AG04449 (cell line): ENCODE data around the gene CLDN12.

ENCODE experiments used
- CTCF ChIA-PET: fragments of 350-600 bp; formaldehyde crosslinking; extraction: SDS; loops from one replicate; lab custom pipeline; 2021; ENCODE audit warnings: antibody characterized with exemption; lab: Yijun Ruan, JAX
- POLR2A ChIA-PET: fragments of 400-600, 350-600 bp; formaldehyde crosslinking; extraction: SDS; loops from one replicate; lab custom pipeline; 2020; ENCODE audit warnings: antibody characterized with exemption, inconsistent platforms; lab: Yijun Ruan, JAX
- DNase-seq: peaks from one replicate; pipeline ENCODE4 v3.0.0-alpha.2; 2010; ENCODE audit warnings: low read depth, low spot score
- H3K4me3 ChIP-seq: 2 replicates; pipeline ENCODE4 v1.5.1; 2011; ENCODE audit warnings: low read depth, mild to moderate bottlenecking, control low read depth, low read length
- TF ChIP-seq, protein P1 (sequence below): IDR thresholded peaks from one replicate; pipeline ENCODE4 v1.5.1; 2011; ENCODE audit warnings: mild to moderate bottlenecking, moderate library complexity, low read length, control low read depth, inconsistent platforms; ENCODE audit not compliant: insufficient read depth; ENCODE audit errors: missing control alignments

Gene CLDN12

DNA sequence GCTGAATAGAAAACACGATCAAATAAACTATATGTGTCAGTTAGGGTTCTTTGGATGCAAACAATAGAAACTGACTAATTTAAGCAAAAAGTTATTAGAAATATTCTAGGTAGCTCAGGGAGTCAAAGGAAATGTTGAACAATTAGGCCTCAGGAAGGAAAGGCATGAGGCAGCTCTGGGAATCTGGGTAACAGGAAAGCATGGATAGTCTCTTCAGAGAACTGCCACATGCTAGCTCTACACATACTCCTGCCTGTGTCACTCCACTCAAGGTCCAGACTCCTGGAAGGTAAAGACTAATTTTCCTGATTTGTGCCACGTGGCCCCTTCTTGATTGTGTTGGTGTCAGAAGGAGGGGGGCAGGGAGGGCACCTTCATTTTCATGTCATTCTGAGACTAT, 42.4 kb downstream of the CLDN12 start:
- ChIA-PET POLR2A (no interaction called here), CTCF (interaction anchor here (3.4 kb wide), 1 partner anchor 9 kb away, joined by 19 read pairs; no protein-coding TSS in a partner anchor)
- no peak overlapping the region for H3K4me3 ChIP-seq
- no peak for DNase-seq
- TF ChIP-seq, protein P1, sequence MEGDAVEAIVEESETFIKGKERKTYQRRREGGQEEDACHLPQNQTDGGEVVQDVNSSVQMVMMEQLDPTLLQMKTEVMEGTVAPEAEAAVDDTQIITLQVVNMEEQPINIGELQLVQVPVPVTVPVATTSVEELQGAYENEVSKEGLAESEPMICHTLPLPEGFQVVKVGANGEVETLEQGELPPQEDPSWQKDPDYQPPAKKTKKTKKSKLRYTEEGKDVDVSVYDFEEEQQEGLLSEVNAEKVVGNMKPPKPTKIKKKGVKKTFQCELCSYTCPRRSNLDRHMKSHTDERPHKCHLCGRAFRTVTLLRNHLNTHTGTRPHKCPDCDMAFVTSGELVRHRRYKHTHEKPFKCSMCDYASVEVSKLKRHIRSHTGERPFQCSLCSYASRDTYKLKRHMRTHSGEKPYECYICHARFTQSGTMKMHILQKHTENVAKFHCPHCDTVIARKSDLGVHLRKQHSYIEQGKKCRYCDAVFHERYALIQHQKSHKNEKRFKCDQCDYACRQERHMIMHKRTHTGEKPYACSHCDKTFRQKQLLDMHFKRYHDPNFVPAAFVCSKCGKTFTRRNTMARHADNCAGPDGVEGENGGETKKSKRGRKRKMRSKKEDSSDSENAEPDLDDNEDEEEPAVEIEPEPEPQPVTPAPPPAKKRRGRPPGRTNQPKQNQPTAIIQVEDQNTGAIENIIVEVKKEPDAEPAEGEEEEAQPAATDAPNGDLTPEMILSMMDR = no peak

DNA sequence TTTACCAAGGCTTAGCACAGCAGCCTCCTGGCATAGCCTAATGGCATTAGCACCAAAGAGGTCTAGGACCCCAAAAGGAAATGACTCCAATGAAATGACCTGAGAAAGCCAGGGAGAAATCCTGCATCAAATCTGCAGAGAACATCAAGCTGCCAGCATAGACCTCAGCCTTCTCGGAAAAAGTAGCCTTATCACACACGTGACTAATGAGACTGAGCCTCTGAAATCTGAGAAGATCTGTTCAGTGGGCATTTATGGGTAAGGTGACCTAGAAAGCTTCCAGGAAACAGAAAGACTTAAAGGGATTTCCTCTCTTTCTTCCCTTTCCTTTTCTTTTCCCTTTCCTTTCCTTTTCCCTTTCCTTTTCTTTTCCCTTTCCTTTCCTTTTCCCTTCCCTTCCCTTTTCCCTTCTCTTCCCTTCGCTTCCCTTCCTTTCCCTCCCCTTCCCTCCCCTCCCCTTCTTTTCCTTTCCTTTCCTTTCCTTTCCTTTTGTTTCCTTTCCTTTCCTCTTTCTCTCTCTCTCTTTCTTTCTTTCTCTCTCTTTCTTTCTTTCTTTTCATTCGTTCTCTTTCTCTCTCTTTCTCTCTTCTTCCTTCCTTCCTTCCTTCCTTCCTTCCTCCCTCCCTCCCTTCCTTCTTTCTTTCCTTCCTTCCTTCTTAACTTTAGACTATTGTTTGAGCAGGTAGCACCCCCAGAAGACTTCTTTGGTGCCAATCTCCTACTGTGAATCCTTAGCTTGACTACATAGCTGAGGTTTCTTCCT, 43.1 kb downstream of the CLDN12 start:
- TF ChIP-seq, protein P1 = no peak
- ChIA-PET POLR2A (no interaction called here), CTCF (interaction anchor here (3.4 kb wide), 1 partner anchor 9 kb away, joined by 19 read pairs; no protein-coding TSS in a partner anchor)
- DNase-seq = no peak
- H3K4me3 ChIP-seq = no peak overlapping the region

DNA sequence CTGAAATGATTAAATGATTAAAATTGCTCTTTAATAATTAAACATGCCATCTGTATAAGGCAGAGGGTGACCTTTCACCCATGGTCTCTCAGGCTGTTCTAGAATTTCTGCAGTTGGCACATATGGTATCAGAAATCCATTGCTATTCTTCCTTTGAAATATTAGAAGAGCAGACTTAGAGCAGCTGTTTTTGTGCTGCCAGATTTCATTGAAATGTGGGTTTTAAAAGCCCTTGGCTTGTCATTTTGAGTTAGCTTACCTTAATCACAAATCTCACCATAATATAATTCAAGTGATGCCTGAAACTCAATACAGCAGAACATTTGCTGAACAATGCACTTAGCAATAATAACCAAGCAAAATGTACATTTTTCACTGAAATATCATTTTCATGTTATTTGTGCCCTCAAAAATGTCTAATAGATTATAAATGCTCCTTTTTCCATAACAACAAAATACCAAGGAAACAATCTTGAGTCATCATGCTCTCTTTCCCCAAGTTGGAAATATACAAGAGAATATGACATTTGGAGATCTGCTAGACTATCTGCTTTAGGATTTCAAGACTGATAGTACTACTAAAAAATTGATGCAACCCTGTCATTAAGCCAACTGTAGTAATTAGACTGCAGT, 50.1 kb downstream of the CLDN12 start:
- ChIA-PET CTCF (interaction anchor here (1.4 to 1.6 kb wide), 3 partner anchors 11 to 176 kb away, joined by 3 read pairs; no protein-coding TSS in a partner anchor), POLR2A (no interaction called here)
- no peak overlapping the region for H3K4me3 ChIP-seq
- no peak for DNase-seq
- TF ChIP-seq, protein P1 = no peak

- DNase-seq = no peak
- TF ChIP-seq, protein P1 = no peak
- no peak overlapping the region for H3K4me3 ChIP-seq
- POLR2A ChIA-PET = no interaction called here
- CTCF ChIA-PET = interaction anchor here (1.4 to 2.1 kb wide), 3 partner anchors 8 to 172 kb away, joined by 3 to 19 read pairs (median 8); no protein-coding TSS in a partner anchor
These were observed 50.7 kb downstream of the CLDN12 start for GRCh38 chr7:90453931-90454330.

- H3K4me3 ChIP-seq = no peak overlapping the region
- TF ChIP-seq, protein P1 = peak; percentile 31
- DNase-seq = no peak
- CTCF ChIA-PET = interaction anchor here (0.7 to 2.1 kb wide), 18 partner anchors 8 to 1329 kb away, joined by 3 to 20 read pairs (median 4); no protein-coding TSS in a partner anchor
- POLR2A ChIA-PET = no interaction called here
These were observed 52.1 kb downstream of the CLDN12 start for GRCh38 chr7:90455163-90456030.
